Activated CD4-positive, alpha-beta memory T cell treated with anti-CD3 and anti-CD28 coated beads for 36 hours (primary cell): ENCODE measurements around the gene APC. TPM values are rescaled to one million over a fixed set of nuclear protein-coding genes. Genes with fewer than 3 reads are reported as not detected.
"Not testable (repeated sequence)": the region's sequence is repeated elsewhere in the genome, so short reads cannot be mapped to it uniquely, and the experiment has no call there.

Experiments
- CTCF ChIA-PET: fragments of 350-600 bp; sonication (Branson Sonifier 250); formaldehyde crosslinking; loops from one replicate; lab custom pipeline; 2021; ENCODE audit warnings: antibody characterized with exemption, inconsistent platforms; lab: Charles Lee
- POLR2A ChIA-PET: fragments of 350-600 bp; sonication (Branson Sonifier 250); formaldehyde crosslinking; loops from one replicate; lab custom pipeline; 2021; ENCODE audit warnings: antibody characterized with exemption; lab: Charles Lee
- DNase-seq: peaks from one replicate; pipeline ENCODE4 v3.0.0-alpha.2; 2020
- H3K27ac Mint-ChIP-seq: one replicate; pipeline ENCODE4 v1.8.0; 2021; ENCODE audit warnings: mixed read lengths
- H3K27me3 Mint-ChIP-seq: one replicate; pipeline ENCODE4 v1.8.0; 2021; ENCODE audit warnings: mixed read lengths
- H3K36me3 Mint-ChIP-seq: one replicate; pipeline ENCODE4 v1.8.0; 2021; ENCODE audit warnings: mixed read lengths
- H3K4me1 Mint-ChIP-seq: one replicate; pipeline ENCODE4 v1.8.0; 2021; ENCODE audit warnings: low read depth, mixed read lengths
- H3K4me3 Mint-ChIP-seq: one replicate; pipeline ENCODE4 v1.8.0; 2021; ENCODE audit warnings: mild to moderate bottlenecking, mixed read lengths
- H3K9me3 Mint-ChIP-seq: one replicate; pipeline ENCODE4 v1.8.0; 2021; ENCODE audit warnings: mixed read lengths
- intact Hi-C: fragments of 100-400 bp; cut with micrococcal nuclease; formaldehyde crosslinking; loops from one replicate; pipeline ENCODE4 v1.15.1; 2023
- total RNA-seq, 2 experiments: library from RNA; stranded (reverse); gene quantifications; one replicate each; pipeline ENCODE4 v1.2.3, GENCODE V29; 2021

APC gene
- total RNA-seq, 2 experiments from 2014 or later = 17.3 to 20.1 TPM

GRCh38 chr5:112697833-112698232, 39.9 kb upstream of the APC start:
- no peaks in the 10 kb centered on the region for H3K4me1 Mint-ChIP-seq
- no peaks in the 10 kb centered on the region for H3K36me3 Mint-ChIP-seq
- POLR2A ChIA-PET = interaction anchor here (1.2 kb wide), 1 partner anchor 11 kb away, joined by 3 read pairs; no protein-coding TSS in a partner anchor
- H3K4me3 Mint-ChIP-seq = no peak overlapping the region
- DNase-seq = no peak
- peaks cover 5% of the 10 kb centered on the region for H3K27me3 Mint-ChIP-seq
- no peak overlapping the region for H3K27ac Mint-ChIP-seq
- CTCF ChIA-PET = interaction anchor here (1.4 kb wide), 1 partner anchor 60 kb away, joined by 3 read pairs; no protein-coding TSS in a partner anchor
- no peaks in the 10 kb centered on the region for H3K9me3 Mint-ChIP-seq
- intact Hi-C loops = no loop called here

GRCh38 chr5:112703866-112704820, 33.5 kb upstream of the APC start:
- ChIA-PET CTCF (no interaction called here), POLR2A (no interaction called here)
- intact Hi-C loops = loop anchor here (10.0 kb wide), 1 partner anchor 591 kb away; no protein-coding TSS in a partner anchor
- no peak for DNase-seq
- Mint-ChIP-seq H3K4me3 (no peak overlapping the region), H3K27ac (no peak overlapping the region), H3K9me3 (no peaks in the 10 kb centered on the region), H3K36me3 (no peaks in the 10 kb centered on the region), H3K27me3 (peaks cover 2% of the 10 kb centered on the region), H3K4me1 (peaks cover 24% of the 10 kb centered on the region)

- peak overlapping the region; percentile 87 for H3K27ac Mint-ChIP-seq
- peaks cover 44% of the 10 kb centered on the region for H3K4me1 Mint-ChIP-seq
- intact Hi-C loops = loop anchor here (1.0 to 10.0 kb wide), 8 partner anchors 31 to 588 kb away; partner anchors contain the start of genes APC, DCP2, REEP5 and SRP19
- no peaks in the 10 kb centered on the region for H3K9me3 Mint-ChIP-seq
- POLR2A ChIA-PET = no interaction called here
- CTCF ChIA-PET = interaction anchor here (0.7 kb wide), 1 partner anchor 217 kb away, joined by 3 read pairs; no protein-coding TSS in a partner anchor
- H3K36me3 Mint-ChIP-seq = no peaks in the 10 kb centered on the region
- no peak for DNase-seq
- peak overlapping the region; percentile 87 for H3K4me3 Mint-ChIP-seq
- H3K27me3 Mint-ChIP-seq = no peaks in the 10 kb centered on the region
These were observed 31.2 kb upstream of the APC start for GRCh38 chr5:112706446-112707016.

GRCh38 chr5:112707187-112708102, 30.2 kb upstream of the APC start:
- intact Hi-C loops = loop anchor here (1.0 to 10.0 kb wide), 8 partner anchors 30 to 587 kb away; partner anchors contain the start of genes APC, DCP2, REEP5 and SRP19
- no peaks in the 10 kb centered on the region for H3K36me3 Mint-ChIP-seq
- H3K9me3 Mint-ChIP-seq = no peaks in the 10 kb centered on the region
- CTCF ChIA-PET = interaction anchor here (0.9 to 1.6 kb wide), 5 partner anchors 15 to 51 kb away, joined by 3 to 5 read pairs (median 3); partner anchors contain the start of gene APC
- peaks cover 49% of the 10 kb centered on the region for H3K4me1 Mint-ChIP-seq
- peak overlapping the region; percentile 87 for H3K27ac Mint-ChIP-seq
- peak overlapping the region; percentile 87 for H3K4me3 Mint-ChIP-seq
- DNase-seq = peak; percentile 98
- POLR2A ChIA-PET = interaction anchor here (0.6 to 1.3 kb wide), 5 partner anchors 10 to 520 kb away, joined by 3 to 6 read pairs (median 3); no protein-coding TSS in a partner anchor
- no peaks in the 10 kb centered on the region for H3K27me3 Mint-ChIP-seq

- H3K4me3 Mint-ChIP-seq = peak overlapping the region; percentile 87
- ChIA-PET CTCF (interaction anchor here (0.9 to 1.6 kb wide), 5 partner anchors 15 to 50 kb away, joined by 3 to 5 read pairs (median 3); partner anchors contain the start of gene APC), POLR2A (interaction anchor here (0.6 to 1.3 kb wide), 5 partner anchors 11 to 520 kb away, joined by 3 to 6 read pairs (median 3); no protein-coding TSS in a partner anchor)
- H3K9me3 Mint-ChIP-seq = no peaks in the 10 kb centered on the region
- H3K36me3 Mint-ChIP-seq = peaks cover under 1% of the 10 kb centered on the region
- H3K4me1 Mint-ChIP-seq = peaks cover 53% of the 10 kb centered on the region
- DNase-seq = no peak
- H3K27me3 Mint-ChIP-seq = no peaks in the 10 kb centered on the region
- H3K27ac Mint-ChIP-seq = peak overlapping the region; percentile 87
- intact Hi-C loops = loop anchor here (5.0 to 10.0 kb wide), 3 partner anchors 49 to 587 kb away; no protein-coding TSS in a partner anchor
These were observed 29.5 kb upstream of the APC start for GRCh38 chr5:112708103-112708622.

- DNase-seq = no peak
- H3K9me3 Mint-ChIP-seq = no peaks in the 10 kb centered on the region
- H3K27me3 Mint-ChIP-seq = no peaks in the 10 kb centered on the region
These were observed 28.3 kb upstream of the APC start for GRCh38 chr5:112709416-112709815.

GRCh38 chr5:112710896-112711295, 26.8 kb upstream of the APC start:
- no peak for DNase-seq
- Mint-ChIP-seq H3K36me3 (peaks cover 3% of the 10 kb centered on the region), H3K27ac (no peak overlapping the region), H3K4me3 (no peak overlapping the region), H3K27me3 (no peaks in the 10 kb centered on the region), H3K4me1 (peaks cover 59% of the 10 kb centered on the region), H3K9me3 (no peaks in the 10 kb centered on the region)
- ChIA-PET POLR2A (interaction anchor here (0.8 kb wide), 1 partner anchor 14 kb away, joined by 3 read pairs; no protein-coding TSS in a partner anchor), CTCF (interaction anchor here (1.7 kb wide), 1 partner anchor 46 kb away, joined by 4 read pairs; no protein-coding TSS in a partner anchor)
- intact Hi-C loops = no loop called here

More at GRCh38 chr5:112709416-112709815, 28.3 kb upstream of the APC start:
- POLR2A ChIA-PET = no interaction called here
- Mint-ChIP-seq H3K4me1 (peaks cover 55% of the 10 kb centered on the region), H3K4me3 (peak overlapping the region; percentile 87), H3K36me3 (peaks cover 3% of the 10 kb centered on the region), H3K27ac (no peak overlapping the region)
- intact Hi-C loops = loop anchor here (5.0 to 10.0 kb wide), 3 partner anchors 48 to 585 kb away; no protein-coding TSS in a partner anchor
- CTCF ChIA-PET = interaction anchor here (0.8 to 1.7 kb wide), 5 partner anchors 15 to 139 kb away, joined by 3 to 4 read pairs (median 3); no protein-coding TSS in a partner anchor

GRCh38 chr5:112711436-112711835, 26.2 kb upstream of the APC start:
- no peak for DNase-seq
- Mint-ChIP-seq H3K9me3 (no peaks in the 10 kb centered on the region), H3K27me3 (no peaks in the 10 kb centered on the region), H3K36me3 (peaks cover 3% of the 10 kb centered on the region), H3K27ac (no peak overlapping the region), H3K4me3 (no peak overlapping the region), H3K4me1 (peaks cover 55% of the 10 kb centered on the region)
- CTCF ChIA-PET = no interaction called here
- POLR2A ChIA-PET = interaction anchor here (0.8 kb wide), 1 partner anchor 13 kb away, joined by 3 read pairs; no protein-coding TSS in a partner anchor
- intact Hi-C loops = no loop called here

- Mint-ChIP-seq H3K36me3 (peaks cover 7% of the 10 kb centered on the region), H3K9me3 (no peaks in the 10 kb centered on the region), H3K4me1 (peaks cover 54% of the 10 kb centered on the region), H3K4me3 (no peak overlapping the region), H3K27me3 (no peaks in the 10 kb centered on the region), H3K27ac (no peak overlapping the region)
- POLR2A ChIA-PET = no interaction called here
- CTCF ChIA-PET = no interaction called here
- DNase-seq = no peak
- intact Hi-C loops = no loop called here
These were observed 24.5 kb upstream of the APC start for GRCh38 chr5:112713206-112713605.

- H3K27me3 Mint-ChIP-seq, H3K36me3 Mint-ChIP-seq, H3K9me3 Mint-ChIP-seq, DNase-seq, H3K27ac Mint-ChIP-seq, intact Hi-C loops, POLR2A ChIA-PET, CTCF ChIA-PET, H3K4me3 Mint-ChIP-seq: not testable (repeated sequence)
- H3K4me1 Mint-ChIP-seq = peaks cover 36% of the 10 kb centered on the region
These were observed 20.8 kb upstream of the APC start for GRCh38 chr5:112716895-112717294.
